NCI-H526 treated with DMSO at 0.1 percent for 48 hours (cell line): ENCODE data around the gene CATSPER3.

ENCODE experiments used
- DNase-seq: peaks from one replicate; lab custom pipeline; 2025; lab: John Stamatoyannopoulos, UW

Gene CATSPER3

GRCh38 chr5:135041145-135041587 is 73.5 kb downstream of the CATSPER3 start:
- DNase-seq, result no peak

- DNase-seq, result no peak
These were observed 74.0 kb downstream of the CATSPER3 start for GRCh38 chr5:135041726-135042125.

GRCh38 chr5:135042595-135042994 is 74.9 kb downstream of the CATSPER3 start:
- DNase-seq, result no peak

GRCh38 chr5:135045488-135045887 is 77.8 kb downstream of the CATSPER3 start:
- DNase-seq, result no peak

DNA sequence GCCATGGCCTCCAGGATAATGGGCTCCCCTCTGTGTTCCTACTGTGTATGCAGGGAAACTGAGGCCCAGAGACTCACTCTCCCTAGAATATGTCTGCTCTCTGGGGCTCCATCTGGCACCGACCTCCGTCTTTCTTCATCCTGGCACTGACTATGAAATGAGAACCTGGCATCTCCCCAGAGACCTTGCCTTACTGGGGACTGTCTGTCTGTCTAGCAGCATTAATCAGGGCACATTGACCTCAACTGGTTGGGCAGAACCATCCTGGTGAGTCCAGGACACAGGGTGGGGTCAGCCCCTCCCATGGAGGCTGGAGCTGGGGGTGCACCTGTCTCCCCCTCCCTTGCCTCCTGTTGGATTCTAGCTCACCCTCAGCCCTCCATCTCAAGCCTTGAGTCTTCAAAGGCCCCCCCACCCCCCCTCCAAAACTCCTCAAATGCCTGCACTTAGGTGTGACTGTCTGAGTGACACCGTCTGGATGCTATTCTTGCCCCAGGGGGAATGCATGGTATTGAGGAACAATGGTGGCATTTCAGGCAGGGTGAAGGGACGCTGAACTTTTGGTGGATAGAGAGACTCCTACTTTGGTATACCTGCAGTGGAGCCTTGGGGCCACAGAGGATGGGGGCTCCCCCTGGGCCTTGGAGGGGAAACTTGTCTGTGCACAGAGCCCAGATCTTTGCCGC is 79.1 kb downstream of the CATSPER3 start:
- no peak for DNase-seq

DNA sequence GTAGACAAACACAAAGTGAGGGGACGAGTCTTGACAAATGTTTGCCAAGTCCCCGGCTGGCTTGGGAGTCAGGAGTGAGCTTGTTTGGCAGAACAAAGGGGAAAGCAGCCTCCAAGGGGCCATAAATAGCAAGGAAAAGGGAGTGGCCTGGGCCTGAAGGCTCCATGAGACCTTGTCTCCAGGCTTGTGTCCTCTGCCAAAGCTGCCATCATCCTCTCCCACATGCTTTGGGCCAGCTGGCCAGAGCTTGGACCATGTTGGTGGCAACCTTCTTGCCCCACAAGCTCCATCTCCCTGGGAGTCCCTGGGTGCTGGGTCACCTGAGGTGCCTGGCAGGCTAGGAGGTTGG is 79.6 kb downstream of the CATSPER3 start:
- DNase-seq, result no peak

DNA sequence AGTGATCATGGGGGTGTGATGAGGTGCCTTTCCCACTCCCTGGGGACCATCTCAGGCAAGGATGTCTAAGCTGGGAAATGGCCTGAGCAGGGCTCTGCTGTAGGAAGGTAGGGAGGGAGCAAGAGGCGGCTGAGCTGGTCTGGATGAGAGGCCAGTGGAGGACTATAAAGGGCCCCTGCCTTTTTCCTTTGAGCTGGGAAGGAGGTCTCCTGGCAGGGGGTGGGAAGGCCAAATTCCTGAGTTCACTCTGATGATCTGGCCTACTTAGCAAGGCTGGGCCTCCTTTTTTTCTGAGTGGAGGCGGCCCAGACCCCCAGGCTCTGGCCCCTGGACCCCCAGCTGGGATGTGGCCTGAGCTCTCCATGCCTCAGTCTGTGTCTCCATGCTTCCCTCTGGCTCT is 80.6 kb downstream of the CATSPER3 start:
- no peak for DNase-seq

GRCh38 chr5:135048930-135049329 is 81.2 kb downstream of the CATSPER3 start:
- DNase-seq, result no peak

- DNase-seq, result no peak
These were observed 82.6 kb downstream of the CATSPER3 start for GRCh38 chr5:135050244-135050767.

GRCh38 chr5:135051399-135051798 is 83.7 kb downstream of the CATSPER3 start:
- no peak for DNase-seq

GRCh38 chr5:135051872-135052271 is 84.2 kb downstream of the CATSPER3 start:
- DNase-seq, result no peak

DNA sequence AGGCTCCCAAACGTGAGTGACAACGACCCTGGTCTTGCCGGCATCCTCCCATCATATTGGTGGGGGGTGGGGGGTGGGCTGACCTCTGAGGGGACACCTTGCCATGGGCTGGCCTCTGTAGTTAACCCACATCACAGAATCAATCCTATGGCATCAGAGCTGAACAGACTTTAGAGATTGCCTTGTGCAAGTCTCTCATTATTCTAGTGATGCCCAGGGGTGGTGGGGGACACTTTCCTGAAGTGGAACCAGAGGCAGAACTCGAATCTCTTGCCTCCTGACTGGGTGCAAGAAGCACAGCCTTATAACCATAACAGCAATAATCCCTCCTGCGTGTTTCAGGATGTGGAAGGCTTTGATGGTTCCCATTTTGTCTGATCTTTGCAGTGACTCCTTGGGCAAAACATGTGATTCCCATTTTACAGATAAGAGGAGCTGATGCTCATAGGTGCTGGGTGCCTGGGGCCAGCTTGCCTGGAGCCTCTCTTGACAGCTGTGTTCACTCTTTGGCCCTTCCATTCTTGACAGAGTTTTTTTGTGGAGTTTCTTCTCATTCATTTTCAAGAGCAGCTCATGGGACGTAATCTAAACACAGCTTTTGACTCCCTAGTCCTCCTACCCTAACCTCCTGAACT is 84.9 kb downstream of the CATSPER3 start:
- no peak for DNase-seq

DNA sequence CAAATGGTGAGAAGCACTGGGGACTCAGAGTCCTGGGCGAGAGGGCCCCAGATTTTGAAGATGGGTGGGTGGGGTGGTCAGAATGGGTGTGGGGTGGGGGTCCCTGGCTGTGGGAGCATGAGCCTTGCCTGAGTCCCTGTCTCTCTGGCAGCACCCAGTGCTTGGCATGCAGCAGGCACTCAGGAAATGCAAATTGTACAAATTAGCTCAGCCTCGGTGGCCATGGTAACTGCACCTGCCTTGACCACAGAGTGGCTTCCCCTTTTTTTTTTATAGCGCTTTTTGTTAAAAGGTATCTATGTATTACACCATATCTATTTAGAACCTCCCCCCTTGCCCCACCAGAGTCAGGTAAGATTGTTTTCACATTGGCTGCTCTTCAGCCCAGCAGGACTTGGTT is 85.6 kb downstream of the CATSPER3 start:
- peak; percentile 59 for DNase-seq

DNA sequence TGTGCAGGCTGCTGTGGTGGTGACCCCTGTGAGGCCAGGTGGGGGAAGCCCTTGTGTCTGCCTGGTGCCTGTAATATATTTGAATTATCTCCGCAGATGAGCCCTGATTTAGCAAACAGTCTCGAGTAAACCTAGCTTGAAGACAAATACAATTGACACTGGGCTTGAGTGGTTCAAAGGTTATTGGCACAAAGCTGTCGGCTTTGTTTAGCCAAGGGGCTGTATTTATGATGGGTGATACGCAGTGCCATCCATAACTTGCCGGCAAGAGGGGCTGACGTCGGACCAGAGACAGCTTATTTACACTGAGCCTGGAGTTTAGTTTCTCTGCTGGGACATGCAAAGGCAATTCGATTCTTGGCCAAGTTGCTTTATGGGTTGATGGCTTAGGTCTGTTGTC is 86.3 kb downstream of the CATSPER3 start:
- no peak for DNase-seq

DNA sequence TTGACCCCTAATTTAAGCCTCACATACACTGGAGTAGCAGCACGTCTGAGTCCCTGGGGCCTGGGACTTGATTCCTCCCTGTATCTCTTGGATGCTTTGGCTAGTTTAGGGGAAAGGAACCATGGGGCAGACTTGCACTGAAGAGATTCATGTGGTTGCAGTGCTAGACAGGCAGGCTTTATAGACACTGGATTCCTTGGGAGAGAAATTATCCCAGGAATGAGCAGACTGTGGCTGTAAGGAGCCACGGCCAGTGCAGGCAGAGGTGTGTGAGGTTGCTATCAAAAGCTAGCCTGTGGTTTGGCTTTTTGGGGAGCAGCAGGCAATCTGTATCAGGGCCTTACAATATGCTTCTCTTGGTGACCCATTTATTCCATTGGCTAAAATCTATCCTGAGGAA is 86.8 kb downstream of the CATSPER3 start:
- no peak for DNase-seq

DNA sequence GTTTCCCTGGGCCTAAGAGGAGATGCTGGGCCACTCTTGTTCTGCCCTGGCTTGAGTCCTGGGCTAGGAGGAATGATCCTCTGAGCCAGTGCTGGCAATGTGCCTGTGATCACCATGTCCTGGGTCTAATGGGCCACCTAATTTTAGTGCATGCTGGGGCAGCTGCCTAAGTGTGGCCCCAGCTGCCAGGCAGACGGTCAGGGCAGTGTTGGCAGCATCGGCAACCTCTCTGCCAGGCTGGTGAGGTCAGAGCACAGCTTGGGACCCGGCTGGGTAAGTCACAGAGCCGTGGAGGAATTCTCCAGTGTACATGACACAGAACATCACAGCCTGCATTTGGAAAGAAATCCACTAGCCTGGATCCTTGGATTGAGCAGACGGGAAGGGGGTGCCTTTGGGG is 87.7 kb downstream of the CATSPER3 start:
- DNase-seq, result no peak

GRCh38 chr5:135056316-135057030 is 88.8 kb downstream of the CATSPER3 start:
- no peak for DNase-seq

DNA sequence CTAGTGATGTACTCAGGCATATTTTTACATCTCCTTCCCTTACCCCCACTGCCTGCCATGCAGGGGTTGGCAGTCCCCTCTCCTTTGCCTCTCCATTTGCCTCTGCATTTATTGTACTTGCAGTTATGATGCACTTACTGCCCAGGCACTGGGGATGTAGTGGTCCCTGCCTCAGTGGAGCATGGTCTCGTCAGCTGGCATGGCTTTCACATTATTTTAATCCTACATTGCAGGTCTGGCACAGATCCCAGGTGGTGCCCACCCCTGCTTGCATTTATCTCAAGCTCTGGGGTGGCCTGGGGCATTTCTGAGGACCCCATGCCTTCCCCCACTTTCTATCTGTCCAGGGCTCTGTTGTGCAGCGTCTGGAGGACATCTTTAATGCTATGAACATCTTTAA is 89.5 kb downstream of the CATSPER3 start:
- DNase-seq, result no peak

DNA sequence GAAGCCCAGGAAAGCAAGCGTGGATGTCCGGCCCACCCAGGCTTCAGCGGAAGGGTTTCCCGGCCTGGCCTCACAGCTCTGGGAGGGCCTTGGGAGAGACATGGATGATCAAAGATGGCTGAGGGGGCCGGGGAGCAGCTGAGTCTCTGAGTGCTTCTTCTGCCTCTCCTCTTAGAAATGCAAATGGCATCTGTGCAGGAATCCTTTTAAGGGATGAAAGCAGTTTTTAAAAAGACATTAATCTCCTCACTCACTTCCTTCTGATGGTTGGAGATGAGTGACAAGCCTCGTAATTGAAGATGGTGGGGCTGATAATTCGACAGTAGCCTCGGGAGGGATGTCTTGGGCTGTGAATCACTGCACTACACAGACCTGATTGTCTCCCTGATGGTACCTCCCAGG is 90.6 kb downstream of the CATSPER3 start:
- DNase-seq, result no peak

GRCh38 chr5:135059000-135059923 is 91.6 kb downstream of the CATSPER3 start:
- DNase-seq, result no peak

- DNase-seq, result no peak
These were observed 92.3 kb downstream of the CATSPER3 start for GRCh38 chr5:135060021-135060420.

DNA sequence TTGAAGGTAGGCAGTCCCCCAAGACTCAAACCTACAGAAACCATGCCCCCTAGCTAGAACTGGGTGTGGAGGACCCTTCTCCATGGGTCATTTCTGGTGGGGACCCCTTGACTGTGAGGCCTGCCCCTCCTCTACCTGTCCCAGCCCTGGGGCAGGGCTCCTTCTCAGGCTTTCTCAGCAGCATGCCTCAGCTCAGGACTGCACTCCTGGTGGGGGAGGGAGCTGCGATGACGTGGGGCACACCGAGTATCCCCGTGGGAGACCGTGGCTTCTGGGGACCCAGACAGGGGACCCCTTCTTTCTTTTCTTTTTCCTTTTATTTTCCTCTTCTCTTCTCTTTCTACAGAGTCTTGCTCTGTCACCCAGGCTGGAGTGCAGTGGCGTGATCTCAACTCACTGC is 93.3 kb downstream of the CATSPER3 start:
- DNase-seq, result no peak
